Measurements from ENCODE around the gene UPF2.

DNA sequence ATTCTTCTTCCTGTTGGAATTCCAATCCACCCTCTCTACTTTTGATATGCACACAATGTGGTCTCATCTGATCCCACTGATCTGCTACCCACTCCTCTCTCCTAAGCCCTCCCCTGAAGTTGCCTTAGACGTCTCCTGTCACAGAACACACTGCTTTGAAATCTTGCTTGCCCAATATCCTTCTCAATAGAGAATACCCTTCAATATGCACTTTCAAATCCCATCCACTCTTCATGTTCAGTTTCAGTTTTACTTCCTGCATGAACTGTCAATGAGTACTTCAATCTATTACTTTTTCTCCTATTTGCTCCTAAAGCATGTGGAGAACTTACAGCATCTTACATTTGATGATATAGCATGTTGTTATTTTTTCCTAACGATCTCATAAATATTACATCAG lies 93.5 kb downstream of the UPF2 start:
- TF ChIP-seq TAF1 (IDR thresholded peaks at IDR 0.05; ENCODE audit: borderline replicate concordance, insufficient read depth, low read length) = no peak
- no peak for TF ChIP-seq POLR2AphosphoS5 (IDR thresholded peaks at IDR 0.05; ENCODE audit: low read depth, low read length)
- TF ChIP-seq, protein P1, sequence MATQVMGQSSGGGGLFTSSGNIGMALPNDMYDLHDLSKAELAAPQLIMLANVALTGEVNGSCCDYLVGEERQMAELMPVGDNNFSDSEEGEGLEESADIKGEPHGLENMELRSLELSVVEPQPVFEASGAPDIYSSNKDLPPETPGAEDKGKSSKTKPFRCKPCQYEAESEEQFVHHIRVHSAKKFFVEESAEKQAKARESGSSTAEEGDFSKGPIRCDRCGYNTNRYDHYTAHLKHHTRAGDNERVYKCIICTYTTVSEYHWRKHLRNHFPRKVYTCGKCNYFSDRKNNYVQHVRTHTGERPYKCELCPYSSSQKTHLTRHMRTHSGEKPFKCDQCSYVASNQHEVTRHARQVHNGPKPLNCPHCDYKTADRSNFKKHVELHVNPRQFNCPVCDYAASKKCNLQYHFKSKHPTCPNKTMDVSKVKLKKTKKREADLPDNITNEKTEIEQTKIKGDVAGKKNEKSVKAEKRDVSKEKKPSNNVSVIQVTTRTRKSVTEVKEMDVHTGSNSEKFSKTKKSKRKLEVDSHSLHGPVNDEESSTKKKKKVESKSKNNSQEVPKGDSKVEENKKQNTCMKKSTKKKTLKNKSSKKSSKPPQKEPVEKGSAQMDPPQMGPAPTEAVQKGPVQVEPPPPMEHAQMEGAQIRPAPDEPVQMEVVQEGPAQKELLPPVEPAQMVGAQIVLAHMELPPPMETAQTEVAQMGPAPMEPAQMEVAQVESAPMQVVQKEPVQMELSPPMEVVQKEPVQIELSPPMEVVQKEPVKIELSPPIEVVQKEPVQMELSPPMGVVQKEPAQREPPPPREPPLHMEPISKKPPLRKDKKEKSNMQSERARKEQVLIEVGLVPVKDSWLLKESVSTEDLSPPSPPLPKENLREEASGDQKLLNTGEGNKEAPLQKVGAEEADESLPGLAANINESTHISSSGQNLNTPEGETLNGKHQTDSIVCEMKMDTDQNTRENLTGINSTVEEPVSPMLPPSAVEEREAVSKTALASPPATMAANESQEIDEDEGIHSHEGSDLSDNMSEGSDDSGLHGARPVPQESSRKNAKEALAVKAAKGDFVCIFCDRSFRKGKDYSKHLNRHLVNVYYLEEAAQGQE (IDR thresholded peaks at IDR 0.05; ENCODE audit: insufficient read depth in 1 of 2, low read depth in 2 of 2, low read length in 2 of 2) = no peak
